Urinary bladder (tissue), 4 donors: Measurements from ENCODE around the gene TNIP1. TPM values are rescaled to one million over a fixed set of nuclear protein-coding genes. Genes with fewer than 3 reads are reported as not detected.

Experiments
- DNase-seq: peaks from one replicate; pipeline ENCODE4 v3.0.0-alpha.2; 2015; ENCODE audit errors: extremely low spot score
- H3K27ac ChIP-seq: one replicate; pipeline ENCODE4 v1.5.1; 2013; ENCODE audit warnings: low read depth, mild to moderate bottlenecking, moderate library complexity
- H3K36me3 ChIP-seq: one replicate; pipeline ENCODE4 v1.6.1; 2013; ENCODE audit warnings: mild to moderate bottlenecking, moderate library complexity; ENCODE audit not compliant: insufficient read depth
- H3K4me1 ChIP-seq: one replicate; pipeline ENCODE4 v1.6.1; 2013; ENCODE audit warnings: mild to moderate bottlenecking, moderate library complexity; ENCODE audit not compliant: insufficient read depth
- H3K4me3 ChIP-seq: one replicate; pipeline ENCODE4 v1.5.1; 2013; ENCODE audit warnings: low read depth, low read length
- WGBS: extraction: QIAGEN DNeasy Blood & Tissue Kit; methylation state at CpG from one replicate; pipeline ENCODE4 v1.1.7; 2013; 5-methylcytosine and 5-hydroxymethylcytosine counted together
- polyA plus RNA-seq: library from polyadenylated mRNA; stranded (reverse); fragments of 200-250 nt; gene quantifications from one replicate; pipeline ENCODE4 v1.2.3, GENCODE V29; 2013
- total RNA-seq: library from RNA; depleted of rRNA; stranded (reverse); fragments of >200 nt; gene quantifications from one replicate; pipeline ENCODE4 v1.2.3, GENCODE V29; 2014
- donor health status: healthy with polysubstance abuse.
- donor health status: healthy.

TNIP1 gene
- total and polyA plus RNA-seq, 2 donors, result 32.4 to 69.3 TPM

GRCh38 chr5:151113651-151114050 lies 32.8 kb upstream of the TNIP1 start:
- Histone ChIP-seq H3K36me3 (no peaks in the 10 kb centered on the region), H3K4me3 (no peak overlapping the region), H3K4me1 (no peaks in the 10 kb centered on the region), H3K27ac (no peak overlapping the region)
- no peak for DNase-seq
- 74% methylated on average over 3 of the region's 3 CpGs for WGBS

- no peak for DNase-seq
- Histone ChIP-seq H3K27ac (no peak overlapping the region), H3K4me3 (no peak overlapping the region), H3K36me3 (no peaks in the 10 kb centered on the region), H3K4me1 (no peaks in the 10 kb centered on the region)
- WGBS, result 98% methylated on average over 3 of the region's 3 CpGs
These were observed 30.2 kb upstream of the TNIP1 start for GRCh38 chr5:151110992-151111391.

GRCh38 chr5:151110122-151110681 lies 29.4 kb upstream of the TNIP1 start:
- Histone ChIP-seq H3K4me1 (no peaks in the 10 kb centered on the region), H3K27ac (no peak overlapping the region), H3K36me3 (no peaks in the 10 kb centered on the region), H3K4me3 (no peak overlapping the region)
- WGBS, result 91% methylated on average over 11 of the region's 11 CpGs
- no peak for DNase-seq

GRCh38 chr5:151108566-151108965 lies 27.7 kb upstream of the TNIP1 start:
- H3K4me1 ChIP-seq, result no peaks in the 10 kb centered on the region
- WGBS, result 46% methylated on average over 8 of the region's 8 CpGs

GRCh38 chr5:151107738-151108520 lies 27.1 kb upstream of the TNIP1 start:
- no peak for DNase-seq

More at GRCh38 chr5:151108566-151108965, 27.7 kb upstream of the TNIP1 start:
- Histone ChIP-seq H3K36me3 (no peaks in the 10 kb centered on the region), H3K4me3 (no peak overlapping the region), H3K27ac (no peak overlapping the region)
- no peak for DNase-seq

GRCh38 chr5:151107084-151107483 lies 26.2 kb upstream of the TNIP1 start:
- no peak overlapping the region for H3K4me3 ChIP-seq
- DNase-seq, result no peak
- no peaks in the 10 kb centered on the region for H3K36me3 ChIP-seq
- H3K4me1 ChIP-seq, result no peaks in the 10 kb centered on the region
- WGBS, result 89% methylated on average over 7 of the region's 7 CpGs
- no peak overlapping the region for H3K27ac ChIP-seq

More at GRCh38 chr5:151107738-151108520, 27.1 kb upstream of the TNIP1 start:
- Histone ChIP-seq H3K36me3 (no peaks in the 10 kb centered on the region), H3K4me3 (no peak overlapping the region), H3K27ac (no peak overlapping the region), H3K4me1 (no peaks in the 10 kb centered on the region)
- 65% methylated on average over 11 of the region's 11 CpGs for WGBS

GRCh38 chr5:151106509-151106908 lies 25.7 kb upstream of the TNIP1 start:
- no peaks in the 10 kb centered on the region for H3K36me3 ChIP-seq
- no peak for DNase-seq
- H3K4me3 ChIP-seq, result no peak overlapping the region
- H3K4me1 ChIP-seq, result no peaks in the 10 kb centered on the region
- H3K27ac ChIP-seq, result no peak overlapping the region
- WGBS, result 94% methylated on average over 2 of the region's 2 CpGs

- H3K4me3 ChIP-seq, result no peak overlapping the region
- DNase-seq, result no peak
- no peaks in the 10 kb centered on the region for H3K4me1 ChIP-seq
- 86% methylated on average over 5 of the region's 5 CpGs for WGBS
- H3K36me3 ChIP-seq, result no peaks in the 10 kb centered on the region
- H3K27ac ChIP-seq, result no peak overlapping the region
These were observed 25.2 kb upstream of the TNIP1 start for GRCh38 chr5:151106043-151106442.

- no peaks in the 10 kb centered on the region for H3K4me1 ChIP-seq
- no peak overlapping the region for H3K4me3 ChIP-seq
- no peak for DNase-seq
- no peaks in the 10 kb centered on the region for H3K36me3 ChIP-seq
- WGBS, result 66% methylated on average over 2 of the region's 2 CpGs
- H3K27ac ChIP-seq, result no peak overlapping the region
These were observed 24.7 kb upstream of the TNIP1 start for GRCh38 chr5:151105561-151105960.

- no peak overlapping the region for H3K4me3 ChIP-seq
- H3K36me3 ChIP-seq, result no peaks in the 10 kb centered on the region
- no peaks in the 10 kb centered on the region for H3K4me1 ChIP-seq
- DNase-seq, result no peak
- 30% methylated on average over 5 of the region's 5 CpGs for WGBS
- H3K27ac ChIP-seq, result peak overlapping the region; percentile 55
These were observed 24.0 kb upstream of the TNIP1 start for GRCh38 chr5:151104795-151105194.

GRCh38 chr5:151101746-151102145 lies 20.9 kb upstream of the TNIP1 start:
- H3K36me3 ChIP-seq, result no peaks in the 10 kb centered on the region
- no peak overlapping the region for H3K4me3 ChIP-seq
- DNase-seq, result no peak
- H3K27ac ChIP-seq, result no peak overlapping the region
- H3K4me1 ChIP-seq, result no peaks in the 10 kb centered on the region
- 88% methylated on average over 4 of the region's 4 CpGs for WGBS

GRCh38 chr5:151101151-151101550 lies 20.3 kb upstream of the TNIP1 start:
- Histone ChIP-seq H3K4me1 (no peaks in the 10 kb centered on the region), H3K4me3 (no peak overlapping the region), H3K27ac (no peak overlapping the region), H3K36me3 (no peaks in the 10 kb centered on the region)
- DNase-seq, result no peak
- 48% methylated on average over 9 of the region's 9 CpGs for WGBS

GRCh38 chr5:151100681-151101080 lies 19.8 kb upstream of the TNIP1 start:
- Histone ChIP-seq H3K4me1 (no peaks in the 10 kb centered on the region), H3K4me3 (no peak overlapping the region), H3K36me3 (no peaks in the 10 kb centered on the region), H3K27ac (no peak overlapping the region)
- 64% methylated on average over 4 of the region's 4 CpGs for WGBS
- no peak for DNase-seq

GRCh38 chr5:151098768-151099121 lies 17.9 kb upstream of the TNIP1 start:
- WGBS, result 57% methylated on average over 4 of the region's 4 CpGs
- Histone ChIP-seq H3K4me3 (no peak overlapping the region), H3K4me1 (no peaks in the 10 kb centered on the region), H3K27ac (no peak overlapping the region), H3K36me3 (no peaks in the 10 kb centered on the region)
- DNase-seq, result no peak
